ENCODE measurements around the gene ACOT12.

Gene ACOT12

DNA sequence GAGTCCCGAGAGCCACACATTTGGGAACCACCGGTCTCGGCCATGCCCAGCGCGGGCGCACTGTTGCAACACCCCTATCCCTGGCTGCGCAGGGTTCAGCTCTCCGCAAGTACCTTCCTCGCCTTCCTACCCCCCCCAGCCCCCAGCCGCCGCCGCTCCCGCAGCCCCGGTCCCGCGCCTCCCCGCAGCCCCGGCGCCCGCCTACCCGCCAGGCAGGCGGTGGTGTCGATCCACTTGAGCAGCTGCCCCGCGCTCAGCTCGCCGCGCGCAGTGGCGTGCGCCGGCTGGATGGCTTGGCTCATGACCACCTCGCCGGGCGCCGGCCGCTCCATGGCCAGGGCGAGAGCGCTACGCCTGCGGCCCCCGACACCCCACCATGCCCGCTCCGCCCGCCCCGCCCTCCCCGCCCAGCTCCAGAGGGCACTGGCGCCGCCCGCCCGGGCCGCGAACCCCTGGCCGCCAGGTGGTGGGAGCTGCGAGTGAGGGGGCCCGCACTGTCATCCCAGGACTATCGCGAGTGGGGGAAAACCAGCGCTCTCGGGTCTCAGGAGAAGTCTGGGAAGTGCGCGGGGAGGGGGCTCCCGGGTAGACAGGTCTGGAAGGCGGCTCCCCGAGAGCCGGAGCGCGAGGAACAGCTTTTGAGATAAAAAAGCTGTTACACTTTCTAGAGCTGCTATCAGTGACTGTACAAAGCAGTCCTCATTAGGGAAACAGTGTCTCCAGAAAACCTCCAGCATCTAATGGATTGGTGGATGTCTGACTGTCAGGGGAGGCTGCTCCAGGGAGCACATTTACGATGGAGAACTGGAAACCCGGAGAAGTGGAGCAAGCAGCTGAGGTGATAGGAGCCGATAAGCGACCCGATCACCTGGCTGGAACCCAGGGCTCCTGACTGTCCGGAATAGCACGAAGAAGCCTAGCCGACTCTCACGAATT lies at the start of gene ACOT12:
Gene ACOT12, minus strand, starts transcription at position 352 of the 936 bp plus-strand sequence. Its CDS starts 20 bp downstream, at position 332.
- no peak within 1 kb of the TSS for H3K9ac ChIP-seq (ENCODE audit: low read length)
- H3K36me3 ChIP-seq (ENCODE audit: insufficient read depth, low read length), result no peaks in the 10 kb centered on the region
- H3K4me1 ChIP-seq (ENCODE audit: insufficient read depth, low read length), result peaks cover 4% of the 10 kb centered on the region
- H3K27ac ChIP-seq (ENCODE audit: low read depth, low read length), result no peak within 1 kb of the TSS
- H3K4me3 ChIP-seq (ENCODE audit: low read depth in 1 of 2, low read length in 2 of 2), result peak within 1 kb of the TSS; percentile 32 to 50
- no peaks in the 10 kb centered on the region for H3K9me3 ChIP-seq (ENCODE audit: low read length)
- peaks cover 18 to 29% of the 10 kb centered on the region in 2 donors for H3K27me3 ChIP-seq (ENCODE audit: control insufficient read depth in 1 of 2, insufficient read depth in 2 of 2, low read length in 2 of 2)

DNA sequence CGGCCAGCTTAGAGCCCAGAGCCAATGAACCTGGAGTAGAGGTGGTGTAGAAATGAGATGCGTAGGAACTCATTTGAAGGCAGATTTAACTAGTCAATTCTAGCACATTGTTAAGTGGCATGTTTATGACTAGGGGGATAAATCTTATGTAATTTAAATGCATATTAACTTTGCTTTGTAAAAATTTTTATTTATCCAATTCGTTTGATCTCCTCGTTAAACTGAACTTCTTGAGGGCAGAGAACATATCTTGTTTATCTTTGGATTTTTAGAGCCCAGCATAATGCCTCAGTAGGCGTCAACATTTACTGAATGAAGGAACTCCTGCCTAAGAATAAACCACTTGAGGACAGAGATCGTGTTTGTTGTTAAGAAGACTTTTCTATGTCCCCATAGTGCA lies 41.1 kb upstream of the ACOT12 start:
- no peaks in the 10 kb centered on the region for H3K27me3 ChIP-seq (ENCODE audit: control insufficient read depth in 1 of 2, insufficient read depth in 2 of 2, low read length in 2 of 2)
- no peaks in the 10 kb centered on the region for H3K9me3 ChIP-seq (ENCODE audit: low read length)
- H3K36me3 ChIP-seq (ENCODE audit: insufficient read depth, low read length), result no peaks in the 10 kb centered on the region
- no peak overlapping the region for H3K27ac ChIP-seq (ENCODE audit: low read depth, low read length)
- H3K9ac ChIP-seq (ENCODE audit: low read length), result no peak overlapping the region
- H3K4me3 ChIP-seq (ENCODE audit: low read depth in 1 of 2, low read length in 2 of 2), result no peak overlapping the region
- H3K4me1 ChIP-seq (ENCODE audit: insufficient read depth, low read length), result no peaks in the 10 kb centered on the region

DNA sequence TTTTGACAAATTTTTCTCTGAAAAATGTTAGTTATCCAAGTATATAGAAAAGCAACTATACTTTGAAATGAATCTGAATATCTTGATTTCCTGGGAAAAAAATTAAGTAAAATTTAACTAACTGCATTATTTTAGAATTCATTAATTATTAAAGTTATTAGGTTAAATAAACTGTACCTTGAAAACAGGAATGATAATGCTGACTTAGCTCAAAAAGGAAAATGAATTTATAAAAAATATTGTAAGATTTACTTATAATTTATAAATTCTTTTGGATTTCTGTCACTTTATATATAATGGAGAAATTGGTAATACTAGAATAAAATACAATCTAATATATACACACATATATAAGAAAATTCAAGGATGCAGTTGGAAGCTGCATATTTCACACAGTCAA lies 36.1 kb upstream of the ACOT12 start:
- Histone ChIP-seq H3K36me3 (ENCODE audit: insufficient read depth, low read length) (no peaks in the 10 kb centered on the region), H3K27me3 (ENCODE audit: control insufficient read depth in 1 of 2, insufficient read depth in 2 of 2, low read length in 2 of 2) (no peaks in the 10 kb centered on the region), H3K9me3 (ENCODE audit: low read length) (no peaks in the 10 kb centered on the region), H3K4me1 (ENCODE audit: insufficient read depth, low read length) (peaks cover 11% of the 10 kb centered on the region), H3K27ac (ENCODE audit: low read depth, low read length) (no peak overlapping the region), H3K4me3 (ENCODE audit: low read depth in 1 of 2, low read length in 2 of 2) (no peak overlapping the region), H3K9ac (ENCODE audit: low read length) (no peak overlapping the region)

DNA sequence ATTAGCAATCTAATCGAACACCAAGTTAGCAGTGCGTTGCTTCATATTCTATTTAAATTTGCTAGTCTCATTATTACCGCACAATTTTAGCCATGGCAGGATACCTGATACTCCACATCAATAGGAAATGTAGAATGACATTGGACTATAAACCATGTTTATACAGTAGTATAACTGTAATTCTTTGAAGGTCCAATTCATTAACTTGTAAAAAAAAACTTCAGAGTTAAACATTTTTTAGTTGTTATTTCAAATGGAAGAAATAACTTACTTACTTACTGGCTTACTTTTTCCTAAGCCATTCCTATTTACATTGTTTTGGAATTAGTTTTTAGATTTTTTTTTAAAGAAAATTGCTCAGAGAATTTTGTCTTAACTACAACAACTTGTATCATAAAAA lies 35.4 kb upstream of the ACOT12 start:
- Histone ChIP-seq H3K4me3 (ENCODE audit: low read depth in 1 of 2, low read length in 2 of 2) (no peak overlapping the region), H3K27me3 (ENCODE audit: control insufficient read depth in 1 of 2, insufficient read depth in 2 of 2, low read length in 2 of 2) (no peaks in the 10 kb centered on the region), H3K27ac (ENCODE audit: low read depth, low read length) (no peak overlapping the region), H3K4me1 (ENCODE audit: insufficient read depth, low read length) (peaks cover 11% of the 10 kb centered on the region), H3K9ac (ENCODE audit: low read length) (no peak overlapping the region), H3K36me3 (ENCODE audit: insufficient read depth, low read length) (no peaks in the 10 kb centered on the region), H3K9me3 (ENCODE audit: low read length) (no peaks in the 10 kb centered on the region)

DNA sequence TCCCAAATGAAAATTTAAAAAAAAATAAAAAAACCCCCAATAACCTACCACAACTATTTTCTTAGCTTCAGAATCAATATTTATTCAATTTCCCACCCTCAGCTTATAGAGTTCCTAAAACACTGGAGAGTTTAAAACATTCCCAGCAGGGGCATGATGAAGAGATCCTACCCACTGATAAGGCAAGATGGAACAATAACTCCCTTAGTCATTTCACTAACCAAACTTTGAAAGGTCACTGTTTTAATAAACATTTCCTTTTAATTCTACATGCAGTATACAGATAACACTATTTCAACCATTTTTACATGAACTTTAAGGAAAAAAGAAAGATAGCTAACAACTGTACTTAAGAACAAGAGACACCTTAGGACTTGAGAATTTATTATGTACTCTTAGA lies 34.9 kb upstream of the ACOT12 start:
- no peak overlapping the region for H3K27ac ChIP-seq (ENCODE audit: low read depth, low read length)
- no peak overlapping the region for H3K4me3 ChIP-seq (ENCODE audit: low read depth in 1 of 2, low read length in 2 of 2)
- H3K36me3 ChIP-seq (ENCODE audit: insufficient read depth, low read length), result no peaks in the 10 kb centered on the region
- H3K9me3 ChIP-seq (ENCODE audit: low read length), result no peaks in the 10 kb centered on the region
- no peak overlapping the region for H3K9ac ChIP-seq (ENCODE audit: low read length)
- peaks cover 11% of the 10 kb centered on the region for H3K4me1 ChIP-seq (ENCODE audit: insufficient read depth, low read length)
- no peaks in the 10 kb centered on the region for H3K27me3 ChIP-seq (ENCODE audit: control insufficient read depth in 1 of 2, insufficient read depth in 2 of 2, low read length in 2 of 2)

DNA sequence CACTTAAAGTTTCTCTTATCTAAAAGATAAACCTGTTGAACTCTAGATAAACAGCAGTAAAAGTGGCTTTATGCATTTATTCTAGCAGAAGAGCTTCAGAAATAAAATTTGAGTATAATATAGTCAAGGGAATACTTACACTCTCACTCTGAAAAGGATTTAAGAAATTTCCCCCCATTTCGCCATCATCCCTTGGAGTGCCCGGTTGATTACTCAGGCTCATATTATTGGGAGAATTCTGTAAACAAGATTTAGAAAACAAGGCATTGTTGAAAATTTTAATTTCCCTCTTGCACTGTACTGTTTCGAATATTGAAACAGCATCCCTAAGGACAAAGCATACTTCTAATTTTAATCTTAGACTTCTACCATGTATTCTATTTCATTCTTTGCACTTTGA lies 34.5 kb upstream of the ACOT12 start:
- H3K27me3 ChIP-seq (ENCODE audit: control insufficient read depth in 1 of 2, insufficient read depth in 2 of 2, low read length in 2 of 2), result no peaks in the 10 kb centered on the region
- no peak overlapping the region for H3K9ac ChIP-seq (ENCODE audit: low read length)
- no peak overlapping the region for H3K27ac ChIP-seq (ENCODE audit: low read depth, low read length)
- no peaks in the 10 kb centered on the region for H3K9me3 ChIP-seq (ENCODE audit: low read length)
- no peaks in the 10 kb centered on the region for H3K36me3 ChIP-seq (ENCODE audit: insufficient read depth, low read length)
- H3K4me3 ChIP-seq (ENCODE audit: low read depth in 1 of 2, low read length in 2 of 2), result no peak overlapping the region
- H3K4me1 ChIP-seq (ENCODE audit: insufficient read depth, low read length), result peaks cover 11% of the 10 kb centered on the region

DNA sequence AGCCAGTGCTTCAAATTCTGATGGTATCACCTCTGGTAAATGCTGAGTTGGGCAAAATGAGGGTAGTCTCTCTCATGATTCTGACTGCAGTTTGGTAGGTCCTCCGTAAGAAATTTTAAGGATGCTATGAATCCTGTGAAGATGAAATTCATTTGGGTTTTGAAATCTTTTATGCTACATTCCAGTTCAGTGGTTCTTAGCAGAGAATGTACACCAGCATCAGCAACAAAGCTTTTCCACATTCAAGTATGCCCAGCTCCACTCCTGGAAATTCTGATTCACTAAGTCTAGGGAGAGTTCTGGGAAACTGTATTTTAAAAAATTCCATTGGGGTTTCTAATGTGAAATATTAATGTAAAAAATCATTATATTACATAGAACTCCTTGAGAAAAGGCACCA lies 33.6 kb upstream of the ACOT12 start:
- no peaks in the 10 kb centered on the region for H3K9me3 ChIP-seq (ENCODE audit: low read length)
- no peak overlapping the region for H3K4me3 ChIP-seq (ENCODE audit: low read depth in 1 of 2, low read length in 2 of 2)
- no peaks in the 10 kb centered on the region for H3K36me3 ChIP-seq (ENCODE audit: insufficient read depth, low read length)
- no peaks in the 10 kb centered on the region for H3K27me3 ChIP-seq (ENCODE audit: control insufficient read depth in 1 of 2, insufficient read depth in 2 of 2, low read length in 2 of 2)
- H3K27ac ChIP-seq (ENCODE audit: low read depth, low read length), result no peak overlapping the region
- H3K4me1 ChIP-seq (ENCODE audit: insufficient read depth, low read length), result peaks cover 11% of the 10 kb centered on the region
- no peak overlapping the region for H3K9ac ChIP-seq (ENCODE audit: low read length)

DNA sequence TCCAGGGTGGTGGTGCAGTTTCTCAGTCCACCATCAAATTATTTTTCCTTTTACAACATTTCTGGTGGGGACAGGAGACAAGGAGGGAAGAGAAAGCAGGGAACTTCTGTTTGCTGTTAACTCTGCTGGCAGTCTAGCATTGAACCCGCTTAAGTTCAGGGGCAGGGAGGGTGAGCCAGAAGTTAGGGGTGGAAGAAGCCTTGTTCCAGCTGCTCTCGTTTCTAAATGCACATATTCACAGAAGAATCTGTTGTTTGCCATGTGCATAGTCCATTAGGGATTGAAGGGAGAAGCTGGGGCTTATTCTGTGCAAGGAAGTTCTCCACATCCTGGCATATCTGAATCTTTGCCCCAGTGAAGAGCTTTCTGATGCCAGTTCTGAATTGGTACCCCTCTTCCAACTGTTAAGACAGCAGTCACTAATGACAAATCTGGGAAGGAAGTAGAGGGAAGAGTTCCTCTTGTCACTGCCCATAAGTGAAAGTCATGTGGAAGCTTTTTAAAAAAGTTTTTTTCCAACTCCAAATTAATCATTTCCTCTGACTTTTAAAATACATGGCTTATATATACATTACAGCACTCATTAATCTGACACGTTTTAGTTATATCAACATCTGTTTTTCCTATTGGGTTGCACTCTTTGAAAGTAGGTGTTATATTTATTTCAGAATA lies 32.6 kb upstream of the ACOT12 start:
- H3K27ac ChIP-seq (ENCODE audit: low read depth, low read length), result no peak overlapping the region
- no peaks in the 10 kb centered on the region for H3K9me3 ChIP-seq (ENCODE audit: low read length)
- H3K9ac ChIP-seq (ENCODE audit: low read length), result no peak overlapping the region
- H3K4me3 ChIP-seq (ENCODE audit: low read depth in 1 of 2, low read length in 2 of 2), result no peak overlapping the region
- H3K27me3 ChIP-seq (ENCODE audit: control insufficient read depth in 1 of 2, insufficient read depth in 2 of 2, low read length in 2 of 2), result no peaks in the 10 kb centered on the region
- H3K4me1 ChIP-seq (ENCODE audit: insufficient read depth, low read length), result peaks cover 11% of the 10 kb centered on the region
- no peaks in the 10 kb centered on the region for H3K36me3 ChIP-seq (ENCODE audit: insufficient read depth, low read length)

DNA sequence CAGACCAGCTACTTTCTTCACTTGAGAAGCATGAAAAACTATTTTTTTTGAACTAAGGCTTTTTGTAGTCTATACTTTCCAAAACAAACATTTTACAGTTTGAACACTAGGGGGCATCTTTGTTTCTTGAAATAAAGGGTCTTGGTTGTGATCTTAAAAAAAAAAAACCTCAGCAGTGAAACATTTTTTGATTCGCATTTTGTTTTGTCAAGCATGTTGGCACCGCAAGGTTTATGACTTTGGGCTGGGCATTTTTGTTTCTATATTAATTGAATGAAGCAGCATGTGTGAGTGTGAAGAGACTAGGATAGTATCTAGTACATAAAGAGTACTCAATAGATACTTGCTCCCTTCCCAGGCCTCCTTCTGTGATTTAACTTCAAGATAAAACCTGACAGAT lies 31.6 kb upstream of the ACOT12 start:
- Histone ChIP-seq H3K4me1 (ENCODE audit: insufficient read depth, low read length) (peaks cover 18% of the 10 kb centered on the region), H3K9me3 (ENCODE audit: low read length) (no peaks in the 10 kb centered on the region), H3K9ac (ENCODE audit: low read length) (no peak overlapping the region), H3K27me3 (ENCODE audit: control insufficient read depth in 1 of 2, insufficient read depth in 2 of 2, low read length in 2 of 2) (no peaks in the 10 kb centered on the region), H3K27ac (ENCODE audit: low read depth, low read length) (no peak overlapping the region), H3K4me3 (ENCODE audit: low read depth in 1 of 2, low read length in 2 of 2) (no peak overlapping the region), H3K36me3 (ENCODE audit: insufficient read depth, low read length) (no peaks in the 10 kb centered on the region)

DNA sequence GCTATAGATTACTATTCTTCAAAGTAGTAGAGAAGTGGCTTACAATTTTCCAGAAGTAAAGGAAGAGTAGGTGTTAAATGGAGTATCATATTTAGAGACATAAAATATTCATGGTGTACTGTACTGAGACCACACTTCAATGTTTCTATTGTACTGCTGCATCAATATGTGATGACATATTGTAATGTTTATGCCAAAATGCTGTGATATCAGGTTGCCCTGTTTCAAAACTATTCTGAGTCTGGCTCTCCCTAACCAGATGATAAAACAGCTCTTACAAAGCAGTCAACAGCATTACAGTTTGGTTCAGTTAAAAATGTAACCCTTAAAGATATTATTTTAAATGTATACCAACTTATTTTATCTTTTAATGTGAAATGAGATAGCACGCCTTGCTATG lies 30.8 kb upstream of the ACOT12 start:
- Histone ChIP-seq H3K4me3 (ENCODE audit: low read depth in 1 of 2, low read length in 2 of 2) (no peak overlapping the region), H3K9me3 (ENCODE audit: low read length) (no peaks in the 10 kb centered on the region), H3K27ac (ENCODE audit: low read depth, low read length) (no peak overlapping the region), H3K27me3 (ENCODE audit: control insufficient read depth in 1 of 2, insufficient read depth in 2 of 2, low read length in 2 of 2) (no peaks in the 10 kb centered on the region), H3K9ac (ENCODE audit: low read length) (no peak overlapping the region), H3K4me1 (ENCODE audit: insufficient read depth, low read length) (peaks cover 24% of the 10 kb centered on the region), H3K36me3 (ENCODE audit: insufficient read depth, low read length) (peaks cover 6% of the 10 kb centered on the region)

DNA sequence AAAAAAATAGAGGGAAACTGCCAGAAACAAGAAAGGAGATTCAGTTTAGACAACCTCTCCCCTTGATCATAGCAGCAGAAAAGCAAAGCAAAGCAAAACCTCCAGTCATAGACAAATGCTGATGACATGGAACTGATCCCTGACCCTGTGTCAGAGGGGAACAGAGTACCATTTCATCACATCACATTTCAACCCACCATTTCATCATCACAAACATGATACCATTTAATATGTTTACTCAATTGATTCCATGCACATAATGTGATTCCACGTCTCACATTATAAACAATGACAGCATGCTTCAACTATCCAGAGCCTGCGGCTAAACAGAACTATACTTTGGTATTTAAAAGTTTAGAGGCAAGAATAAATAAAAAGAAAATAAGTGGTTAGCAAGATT lies 28.7 kb upstream of the ACOT12 start:
- no peaks in the 10 kb centered on the region for H3K9me3 ChIP-seq (ENCODE audit: low read length)
- no peaks in the 10 kb centered on the region for H3K27me3 ChIP-seq (ENCODE audit: control insufficient read depth in 1 of 2, insufficient read depth in 2 of 2, low read length in 2 of 2)
- H3K27ac ChIP-seq (ENCODE audit: low read depth, low read length), result no peak overlapping the region
- no peak overlapping the region for H3K4me3 ChIP-seq (ENCODE audit: low read depth in 1 of 2, low read length in 2 of 2)
- H3K36me3 ChIP-seq (ENCODE audit: insufficient read depth, low read length), result peaks cover 6% of the 10 kb centered on the region
- H3K9ac ChIP-seq (ENCODE audit: low read length), result no peak overlapping the region
- peaks cover 24% of the 10 kb centered on the region for H3K4me1 ChIP-seq (ENCODE audit: insufficient read depth, low read length)
